ENCODE data around the gene NRTN.

Gene NRTN

DNA sequence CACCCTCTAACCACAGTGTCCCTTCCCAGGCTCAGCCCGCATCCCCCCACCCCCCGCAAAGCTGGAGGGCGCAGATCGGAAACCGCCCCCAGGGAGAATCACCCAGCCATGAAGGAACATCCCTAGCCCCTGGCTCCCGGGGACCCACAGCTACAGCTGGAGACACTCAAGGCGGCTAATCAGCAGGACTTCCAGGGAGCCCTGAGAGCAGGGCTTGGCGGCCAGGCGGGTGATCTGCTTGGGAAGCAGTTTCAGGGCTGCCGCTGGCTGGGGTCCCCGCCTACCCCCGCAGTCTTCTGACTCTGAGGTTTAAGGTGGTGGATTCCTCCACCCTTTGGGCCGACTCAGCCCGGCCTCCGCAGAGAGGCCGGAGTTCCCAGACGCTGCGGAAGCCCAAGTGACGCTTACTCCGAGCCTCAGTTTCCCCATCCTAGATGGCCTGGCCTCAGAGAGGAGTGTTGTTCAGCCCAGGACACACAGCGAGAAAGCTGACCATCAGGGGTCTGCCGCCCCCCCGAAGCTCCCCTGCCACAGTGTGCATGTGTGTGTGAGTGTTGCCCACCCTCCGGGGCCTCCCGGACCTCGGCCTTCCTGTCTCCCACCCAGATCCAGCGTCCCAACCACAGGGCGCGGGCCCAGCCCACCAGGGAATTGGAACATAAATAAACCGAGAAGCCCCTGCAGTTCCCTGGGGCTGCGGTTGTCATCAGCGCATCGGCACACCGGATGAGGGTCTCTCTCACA lies 24.9 kb downstream of the NRTN start:
- Histone ChIP-seq H3K4me3 (ENCODE audit: low read depth in 1 of 2, low read length in 1 of 2) (no peak overlapping the region), H3K27ac (no peak overlapping the region), H3K4me1 (ENCODE audit: control insufficient read depth in 1 of 2, insufficient read depth in 1 of 2, low read depth in 1 of 2, low read length in 1 of 2) (peaks cover 21 to 23% of the 10 kb centered on the region in 2 experiments), H3K36me3 (no peaks in the 10 kb centered on the region), H3K9me3 (no peaks in the 10 kb centered on the region), H3K27me3 (peaks cover 32% of the 10 kb centered on the region)
- TF ChIP-seq, protein P1, sequence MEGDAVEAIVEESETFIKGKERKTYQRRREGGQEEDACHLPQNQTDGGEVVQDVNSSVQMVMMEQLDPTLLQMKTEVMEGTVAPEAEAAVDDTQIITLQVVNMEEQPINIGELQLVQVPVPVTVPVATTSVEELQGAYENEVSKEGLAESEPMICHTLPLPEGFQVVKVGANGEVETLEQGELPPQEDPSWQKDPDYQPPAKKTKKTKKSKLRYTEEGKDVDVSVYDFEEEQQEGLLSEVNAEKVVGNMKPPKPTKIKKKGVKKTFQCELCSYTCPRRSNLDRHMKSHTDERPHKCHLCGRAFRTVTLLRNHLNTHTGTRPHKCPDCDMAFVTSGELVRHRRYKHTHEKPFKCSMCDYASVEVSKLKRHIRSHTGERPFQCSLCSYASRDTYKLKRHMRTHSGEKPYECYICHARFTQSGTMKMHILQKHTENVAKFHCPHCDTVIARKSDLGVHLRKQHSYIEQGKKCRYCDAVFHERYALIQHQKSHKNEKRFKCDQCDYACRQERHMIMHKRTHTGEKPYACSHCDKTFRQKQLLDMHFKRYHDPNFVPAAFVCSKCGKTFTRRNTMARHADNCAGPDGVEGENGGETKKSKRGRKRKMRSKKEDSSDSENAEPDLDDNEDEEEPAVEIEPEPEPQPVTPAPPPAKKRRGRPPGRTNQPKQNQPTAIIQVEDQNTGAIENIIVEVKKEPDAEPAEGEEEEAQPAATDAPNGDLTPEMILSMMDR (IDR thresholded peaks at IDR 0.05) = no peak

DNA sequence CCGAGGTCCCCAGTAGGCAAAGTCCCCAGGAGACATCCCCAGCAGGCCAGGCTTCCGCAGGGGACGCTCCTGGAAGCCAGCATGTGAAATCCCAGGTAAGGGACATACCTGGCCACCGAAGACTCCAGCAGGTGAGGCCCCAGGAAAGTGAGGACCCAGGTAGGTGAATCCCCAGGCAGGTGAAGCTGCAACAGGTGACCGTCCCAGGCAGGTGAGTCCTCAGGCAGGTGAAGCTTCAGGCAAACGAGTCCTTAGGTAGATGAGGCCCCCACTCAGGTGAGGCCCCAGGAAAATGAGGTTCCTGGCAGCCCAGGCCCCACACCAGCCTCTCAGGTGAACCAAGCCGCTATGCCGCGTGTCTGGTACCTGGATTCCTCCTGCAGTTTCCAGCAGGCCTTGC lies 26.3 kb downstream of the NRTN start:
- Histone ChIP-seq H3K4me1 (ENCODE audit: control insufficient read depth in 1 of 2, insufficient read depth in 1 of 2, low read depth in 1 of 2, low read length in 1 of 2) (peaks cover 21 to 23% of the 10 kb centered on the region in 2 experiments), H3K36me3 (no peaks in the 10 kb centered on the region), H3K4me3 (ENCODE audit: low read depth in 1 of 2, low read length in 1 of 2) (no peak overlapping the region), H3K27me3 (peaks cover 32% of the 10 kb centered on the region), H3K9me3 (no peaks in the 10 kb centered on the region), H3K27ac (no peak overlapping the region)
- TF ChIP-seq, protein P1 (IDR thresholded peaks at IDR 0.05) = no peak

DNA sequence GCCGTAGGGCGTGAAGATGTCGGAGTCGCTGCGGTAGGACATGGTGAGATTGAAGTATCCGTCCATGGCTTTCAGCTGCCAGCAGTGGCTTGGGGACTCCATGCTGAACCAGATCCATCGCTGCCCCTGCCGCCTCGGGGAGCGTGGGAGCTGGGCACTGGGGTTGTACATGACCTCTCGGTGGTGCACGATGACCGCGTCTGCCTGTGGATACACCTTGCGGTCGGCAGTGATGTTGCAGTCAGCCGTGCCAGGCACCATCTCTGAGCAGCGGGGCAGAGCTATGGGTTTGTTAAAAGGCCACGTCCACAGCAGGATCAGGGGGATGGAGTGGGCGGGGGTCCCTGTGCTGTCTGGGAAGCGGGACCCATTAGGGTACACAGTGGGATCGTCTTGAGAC lies 27.2 kb downstream of the NRTN start:
- H3K27me3 ChIP-seq = peaks cover 25% of the 10 kb centered on the region
- TF ChIP-seq, protein P1 (IDR thresholded peaks at IDR 0.05) = no peak
- H3K27ac ChIP-seq = no peak overlapping the region
- no peaks in the 10 kb centered on the region for H3K9me3 ChIP-seq
- no peak overlapping the region for H3K4me3 ChIP-seq (ENCODE audit: low read depth in 1 of 2, low read length in 1 of 2)
- no peaks in the 10 kb centered on the region for H3K36me3 ChIP-seq
- H3K4me1 ChIP-seq (ENCODE audit: control insufficient read depth in 1 of 2, insufficient read depth in 1 of 2, low read depth in 1 of 2, low read length in 1 of 2) = peaks cover 15 to 17% of the 10 kb centered on the region in 2 experiments

DNA sequence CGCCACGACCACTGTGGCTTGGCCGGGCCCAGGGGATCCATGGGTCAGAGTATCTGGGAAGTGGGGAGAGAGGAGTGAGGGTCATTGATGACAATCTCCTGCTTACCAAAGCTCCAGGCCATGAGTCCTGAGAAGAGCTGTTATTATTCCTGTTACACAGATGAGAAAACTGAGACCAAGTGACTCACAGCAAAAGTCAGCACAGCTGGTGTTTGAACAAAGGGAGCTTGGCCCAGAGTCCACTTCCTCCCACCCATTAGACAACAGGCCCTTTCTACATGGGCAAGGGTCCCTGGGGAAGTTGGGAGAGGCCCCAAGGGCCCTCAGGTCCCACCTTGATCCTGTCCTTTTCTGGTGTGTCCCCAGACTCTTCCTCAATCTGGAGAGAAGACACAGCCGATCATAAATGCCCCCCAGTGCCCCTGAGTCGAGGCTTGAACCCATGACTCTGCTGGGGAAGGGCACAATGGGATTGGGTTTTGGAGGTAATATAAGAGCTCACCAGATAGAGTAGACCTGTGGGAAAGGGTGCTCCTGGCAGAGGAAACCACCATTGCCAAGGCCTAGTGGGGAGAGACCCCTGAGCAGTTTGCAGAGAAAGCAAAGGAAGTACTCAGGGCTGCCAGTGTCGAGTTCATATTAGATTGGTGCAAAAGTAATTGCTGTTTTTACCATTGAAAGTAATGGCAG lies 27.8 kb downstream of the NRTN start:
- TF ChIP-seq, protein P1 (IDR thresholded peaks at IDR 0.05) = no peak
- Histone ChIP-seq H3K9me3 (no peaks in the 10 kb centered on the region), H3K4me1 (ENCODE audit: control insufficient read depth in 1 of 2, insufficient read depth in 1 of 2, low read depth in 1 of 2, low read length in 1 of 2) (peaks cover 11 to 12% of the 10 kb centered on the region in 2 experiments), H3K4me3 (ENCODE audit: low read depth in 1 of 2, low read length in 1 of 2) (no peak overlapping the region), H3K27me3 (peaks cover 22% of the 10 kb centered on the region), H3K36me3 (no peaks in the 10 kb centered on the region), H3K27ac (no peak overlapping the region)

DNA sequence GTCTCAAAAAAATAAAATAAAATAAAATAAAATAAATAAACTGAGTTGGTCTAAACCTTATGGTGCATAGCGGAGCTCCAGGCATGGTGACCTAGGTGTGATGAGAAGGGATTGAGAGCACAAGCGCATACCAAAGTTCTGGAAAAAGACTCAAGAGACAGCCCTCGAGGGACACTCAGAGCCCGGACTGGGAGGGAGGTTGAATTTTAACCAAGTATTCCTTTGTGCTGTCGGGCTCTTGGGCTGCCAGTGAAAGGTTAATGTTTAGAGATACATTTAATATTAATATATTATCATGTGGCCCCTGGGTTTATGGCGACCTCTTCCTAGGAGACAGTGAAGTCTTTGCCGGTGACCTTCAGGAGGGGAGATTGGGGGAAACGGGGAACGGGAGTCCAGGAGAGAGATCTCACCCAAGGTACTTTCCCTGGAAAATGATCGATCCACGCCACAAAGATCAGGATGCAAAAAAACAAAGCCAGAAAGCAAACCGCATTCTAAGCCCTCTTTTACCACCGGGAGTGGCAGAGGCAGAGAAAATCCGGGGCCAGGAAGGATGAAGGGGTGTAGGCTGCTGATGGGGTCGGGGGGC lies 33.0 kb downstream of the NRTN start:
- Histone ChIP-seq H3K27ac (no peak overlapping the region), H3K9me3 (no peaks in the 10 kb centered on the region), H3K4me3 (ENCODE audit: low read depth in 1 of 2, low read length in 1 of 2) (no peak overlapping the region), H3K36me3 (no peaks in the 10 kb centered on the region), H3K27me3 (peaks cover 8% of the 10 kb centered on the region), H3K4me1 (ENCODE audit: control insufficient read depth in 1 of 2, insufficient read depth in 1 of 2, low read depth in 1 of 2, low read length in 1 of 2) (peaks cover 10 to 11% of the 10 kb centered on the region in 2 experiments)
- TF ChIP-seq, protein P1 (IDR thresholded peaks at IDR 0.05) = no peak

Data from neutrophil (primary cell).